Astrocyte (in vitro differentiated cells and primary cell): Measurements from ENCODE around the gene ILRUN.
"Not testable (repeated sequence)": the region's sequence is repeated elsewhere in the genome, so short reads cannot be mapped to it uniquely, and the experiment has no call there.

ENCODE experiments used
- CTCF ChIP-seq: IDR thresholded peaks from 2 replicates; pipeline ENCODE4 v1.5.1; 2011; ENCODE audit warnings: low read depth, mild to moderate bottlenecking, inconsistent platforms, low read length, moderate library complexity; ENCODE audit not compliant: insufficient read depth
- EZH2 ChIP-seq: IDR thresholded peaks from 2 replicates; pipeline ENCODE4 v1.6.1; 2012; ENCODE audit warnings: mild to moderate bottlenecking, low read length, inconsistent platforms; ENCODE audit not compliant: insufficient read depth

DNA sequence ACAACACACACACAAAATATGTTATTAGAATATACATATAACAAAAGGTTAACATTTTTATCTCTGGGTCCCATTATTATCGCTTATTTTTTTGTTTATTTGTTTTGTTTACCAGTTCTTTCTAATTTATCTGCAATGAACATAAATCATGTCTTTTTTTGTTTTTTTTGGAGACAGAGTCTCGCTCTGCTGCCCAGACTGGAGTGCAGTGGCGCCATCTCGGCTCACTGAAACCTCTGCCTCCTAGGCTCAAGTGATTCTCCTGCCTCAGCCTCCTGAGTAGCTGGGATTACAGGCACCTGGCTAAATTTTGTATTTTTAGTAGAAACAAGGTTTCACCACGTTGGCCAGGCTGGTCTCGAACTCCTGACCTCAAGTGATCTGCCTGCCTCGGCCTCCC is 16.3 kb downstream of the ILRUN start:
- not testable (repeated sequence) for TF ChIP-seq CTCF, EZH2
